ENCODE measurements around the gene TEX54. TPM values are rescaled to one million over a fixed set of nuclear protein-coding genes. Genes with fewer than 3 reads are reported as not detected.

TEX54 gene
- total and polyA plus RNA-seq, 2 of the 4 experiments (the other 2 are of a cell fraction): not detected

DNA sequence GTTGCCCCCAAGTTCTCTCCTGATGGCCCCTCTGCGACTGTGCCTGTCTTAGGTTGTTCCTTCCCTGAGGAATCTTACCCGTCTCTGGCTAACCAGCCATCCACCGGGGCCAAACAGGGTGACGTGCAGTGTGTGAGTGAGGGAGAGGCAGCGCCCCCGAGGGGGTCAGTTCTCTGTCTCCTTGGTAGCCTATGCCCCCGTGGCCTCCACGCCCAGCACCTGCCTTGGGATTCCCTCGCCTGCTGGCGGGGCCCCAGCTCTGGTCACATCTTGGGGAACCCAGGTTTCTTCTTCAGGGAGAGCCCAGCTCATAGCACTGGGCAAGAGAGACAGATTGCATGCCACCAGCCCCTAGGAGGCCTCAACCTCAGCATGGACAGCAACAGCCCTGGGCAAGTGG, 33.2 kb downstream of the TEX54 start:
- Histone ChIP-seq H4K8ac (ENCODE audit: low read depth in 2 of 2, low read length in 2 of 2) (no peak overlapping the region), H3K4me1 (ENCODE audit: control insufficient read depth, insufficient read depth, low read length) (peaks cover 6% of the 10 kb centered on the region; the same call in 1 of the 2 replicates), H3K9ac (ENCODE audit: low read depth, low read length) (no peak overlapping the region), H3K4me3 (ENCODE audit: insufficient read depth, low read depth, low read length) (no peak overlapping the region), H3K27ac (ENCODE audit: insufficient read depth, low read length) (no peak overlapping the region), H2BK120ac (ENCODE audit: low read depth, low read length) (no peak overlapping the region), H3K79me1 (ENCODE audit: low read depth in 1 of 2, low read length in 2 of 2) (peaks cover 23 to 51% of the 10 kb centered on the region in 2 experiments), H3K9me3 (ENCODE audit: control insufficient read depth, insufficient read depth, low read length) (no peaks in the 10 kb centered on the region), H3K56ac (ENCODE audit: extremely low read depth, insufficient read depth, low read length) (no peak overlapping the region), H2AK5ac (ENCODE audit: low read depth, low read length) (no peak overlapping the region), H3K27me3 (ENCODE audit: control insufficient read depth, insufficient read depth, low read length) (no peaks in the 10 kb centered on the region), H4K91ac (ENCODE audit: insufficient read depth, low read depth, low read length) (no peak overlapping the region), H3K9me1 (ENCODE audit: insufficient read depth, low read length) (peaks cover 5% of the 10 kb centered on the region), H4K20me1 (ENCODE audit: insufficient read depth, low read length) (peaks cover 18% of the 10 kb centered on the region), H2BK20ac (ENCODE audit: low read depth, low read length) (no peak overlapping the region), H2AFZ (replicated peaks; ENCODE audit: low read length, poor library complexity) (no peak overlapping the region), H2BK5ac (ENCODE audit: low read depth, low read length, poor library complexity, severe bottlenecking) (no peak overlapping the region), H2AK9ac (replicated peaks; ENCODE audit: low read depth, low read length, poor library complexity) (peak overlapping the region; percentile 37), H3K18ac (ENCODE audit: low read depth, low read length) (no peak overlapping the region), H3K4ac (ENCODE audit: low read depth, low read length) (no peak overlapping the region), H3K23ac (ENCODE audit: low read depth, low read length) (no peak overlapping the region), H3K36me3 (ENCODE audit: control insufficient read depth, insufficient read depth, low read length) (peaks cover 76% of the 10 kb centered on the region), H4K5ac (ENCODE audit: low read depth, low read length) (no peak overlapping the region), H3K4me2 (ENCODE audit: low read depth, low read length) (no peak overlapping the region), H3K14ac (replicated peaks; ENCODE audit: low read depth, low read length) (no peak overlapping the region), H2BK15ac (ENCODE audit: low read depth, low read length) (no peak overlapping the region)
- dilution Hi-C loops (cut with HindIII; ENCODE audit: low sequenced_read_pairs, unreplicated experiment) (no loop called here), in situ Hi-C loops (cut with MboI; ENCODE audit: low sequenced_read_pairs) (no loop called here), intact Hi-C loops (cut with micrococcal nuclease) (no loop called here)
- no TSS peak for BruUV-seq (replicated peaks)
- no peak for ATAC-seq (ENCODE audit: low read depth)
- TF ChIP-seq, protein P1, sequence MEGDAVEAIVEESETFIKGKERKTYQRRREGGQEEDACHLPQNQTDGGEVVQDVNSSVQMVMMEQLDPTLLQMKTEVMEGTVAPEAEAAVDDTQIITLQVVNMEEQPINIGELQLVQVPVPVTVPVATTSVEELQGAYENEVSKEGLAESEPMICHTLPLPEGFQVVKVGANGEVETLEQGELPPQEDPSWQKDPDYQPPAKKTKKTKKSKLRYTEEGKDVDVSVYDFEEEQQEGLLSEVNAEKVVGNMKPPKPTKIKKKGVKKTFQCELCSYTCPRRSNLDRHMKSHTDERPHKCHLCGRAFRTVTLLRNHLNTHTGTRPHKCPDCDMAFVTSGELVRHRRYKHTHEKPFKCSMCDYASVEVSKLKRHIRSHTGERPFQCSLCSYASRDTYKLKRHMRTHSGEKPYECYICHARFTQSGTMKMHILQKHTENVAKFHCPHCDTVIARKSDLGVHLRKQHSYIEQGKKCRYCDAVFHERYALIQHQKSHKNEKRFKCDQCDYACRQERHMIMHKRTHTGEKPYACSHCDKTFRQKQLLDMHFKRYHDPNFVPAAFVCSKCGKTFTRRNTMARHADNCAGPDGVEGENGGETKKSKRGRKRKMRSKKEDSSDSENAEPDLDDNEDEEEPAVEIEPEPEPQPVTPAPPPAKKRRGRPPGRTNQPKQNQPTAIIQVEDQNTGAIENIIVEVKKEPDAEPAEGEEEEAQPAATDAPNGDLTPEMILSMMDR (conservative IDR thresholded peaks at IDR 0.05; ENCODE audit: low read depth, low read length): no peak
- TF ChIP-seq SMC3 (IDR thresholded peaks at IDR 0.05; ENCODE audit: low read depth, low read length): no peak
- TF ChIP-seq MAZ (IDR thresholded peaks at IDR 0.05; ENCODE audit: borderline replicate concordance, low read depth, low read length): no peak
- DNase-seq: no peak
- no CpG with 5 or more reads among the region's 10 CpGs for WGBS, 2 experiments (ENCODE audit: extremely low coverage in 2 of 2, insufficient read length in 1 of 2)
- POLR2A ChIA-PET (ENCODE audit: unreplicated experiment): no interaction called here
- CTCF ChIA-PET: no interaction called here
